NCI-H187 (cell line): ENCODE measurements around the gene TSC2.
A peak's percentile ranks its signal among the peaks of the same experiment; 100 is the strongest.
"Not testable (repeated sequence)": the region's sequence is repeated elsewhere in the genome, so short reads cannot be mapped to it uniquely, and the experiment has no call there.

Source experiments
- DNase-seq, 2 experiments: peaks; one replicate each; lab custom pipeline; 2025; lab: John Stamatoyannopoulos, UW

The TSC2 gene

GRCh38 chr16:2031081-2031577 is 16.7 kb upstream of the TSC2 start:
- no peak for DNase-seq

DNA sequence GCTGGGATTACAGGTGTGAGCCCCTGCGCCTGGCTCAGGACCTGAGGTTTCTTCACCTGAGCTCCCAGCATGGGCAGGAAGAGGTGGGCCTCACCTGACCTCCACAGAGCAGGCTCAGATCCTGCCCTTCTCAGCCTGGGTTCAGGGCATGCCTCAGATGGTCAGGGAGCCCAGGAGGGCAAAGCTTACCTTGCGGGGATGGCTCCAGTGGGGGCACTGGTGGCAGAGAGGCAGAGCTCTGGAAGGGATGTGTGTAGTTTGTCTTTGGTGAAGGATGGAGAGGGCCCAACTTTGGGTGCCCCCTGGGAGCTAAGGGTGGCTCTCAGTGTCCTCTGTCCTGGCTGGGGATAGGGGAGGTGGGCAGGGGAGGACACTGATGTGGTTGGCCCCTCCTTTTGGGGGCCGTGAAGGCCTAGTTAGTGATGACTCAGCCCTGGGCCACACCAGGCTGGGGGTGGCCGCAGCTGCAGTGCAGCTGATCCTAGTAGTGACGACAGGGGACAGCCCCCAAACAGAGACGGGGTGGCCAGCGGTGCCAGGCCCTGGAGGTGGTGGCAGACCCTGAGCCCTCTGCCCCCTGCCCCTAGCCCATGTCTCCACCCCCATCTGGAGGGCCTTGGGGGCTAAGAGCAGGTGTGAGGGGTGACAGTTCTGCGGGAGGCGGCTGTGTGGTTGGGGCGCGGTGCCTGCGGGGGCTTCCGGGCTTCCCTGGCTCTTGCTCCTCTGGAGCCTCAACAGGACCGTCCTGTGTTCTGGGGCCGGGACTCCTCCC is 15.3 kb upstream of the TSC2 start:
- DNase-seq, result no peak

GRCh38 chr16:2033057-2033908 is 14.5 kb upstream of the TSC2 start:
- DNase-seq, result no peak

- not testable (repeated sequence) for DNase-seq
These were observed 13.7 kb upstream of the TSC2 start for GRCh38 chr16:2033909-2034695.

GRCh38 chr16:2034696-2035430 is 12.9 kb upstream of the TSC2 start:
- no peak for DNase-seq

DNA sequence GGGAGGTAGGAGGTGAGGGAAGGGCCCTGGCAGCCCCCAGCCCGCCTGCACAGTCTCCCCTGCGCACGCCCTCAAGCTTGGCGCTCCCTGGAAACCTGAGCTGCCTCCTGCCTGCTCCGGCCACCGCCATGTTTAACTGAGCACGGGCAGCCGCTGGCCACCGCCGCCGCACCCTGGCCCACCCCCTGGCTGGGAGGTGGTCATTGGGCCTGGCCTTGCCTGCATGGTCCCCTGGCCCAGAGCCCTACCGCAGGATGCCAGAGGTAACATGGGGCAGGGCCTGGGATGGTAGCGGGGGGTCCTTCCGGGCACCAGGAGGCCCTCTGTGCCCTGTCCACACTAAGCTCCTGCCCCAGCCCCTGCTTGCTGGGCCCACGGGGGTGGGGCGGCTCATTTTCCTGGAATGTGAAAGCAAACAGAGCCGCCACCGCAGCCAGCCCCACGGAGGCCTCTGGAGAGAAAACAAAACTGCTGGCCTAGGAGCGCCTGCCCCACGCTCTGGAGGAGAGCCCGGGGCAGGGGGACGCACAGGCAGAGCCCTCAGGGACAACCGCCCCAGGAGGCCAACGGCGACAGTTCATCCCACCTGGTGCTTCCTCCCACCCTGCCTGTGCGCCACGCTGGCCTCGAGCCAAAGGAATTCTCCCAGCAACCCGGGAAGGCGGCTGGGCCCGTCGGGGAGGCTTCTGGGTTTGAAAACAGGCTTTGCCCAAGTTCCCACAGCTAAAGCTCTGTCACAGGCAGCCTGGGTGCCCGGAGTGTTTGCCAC is 12.2 kb upstream of the TSC2 start:
- peak; percentile 30 to 43 for DNase-seq

DNA sequence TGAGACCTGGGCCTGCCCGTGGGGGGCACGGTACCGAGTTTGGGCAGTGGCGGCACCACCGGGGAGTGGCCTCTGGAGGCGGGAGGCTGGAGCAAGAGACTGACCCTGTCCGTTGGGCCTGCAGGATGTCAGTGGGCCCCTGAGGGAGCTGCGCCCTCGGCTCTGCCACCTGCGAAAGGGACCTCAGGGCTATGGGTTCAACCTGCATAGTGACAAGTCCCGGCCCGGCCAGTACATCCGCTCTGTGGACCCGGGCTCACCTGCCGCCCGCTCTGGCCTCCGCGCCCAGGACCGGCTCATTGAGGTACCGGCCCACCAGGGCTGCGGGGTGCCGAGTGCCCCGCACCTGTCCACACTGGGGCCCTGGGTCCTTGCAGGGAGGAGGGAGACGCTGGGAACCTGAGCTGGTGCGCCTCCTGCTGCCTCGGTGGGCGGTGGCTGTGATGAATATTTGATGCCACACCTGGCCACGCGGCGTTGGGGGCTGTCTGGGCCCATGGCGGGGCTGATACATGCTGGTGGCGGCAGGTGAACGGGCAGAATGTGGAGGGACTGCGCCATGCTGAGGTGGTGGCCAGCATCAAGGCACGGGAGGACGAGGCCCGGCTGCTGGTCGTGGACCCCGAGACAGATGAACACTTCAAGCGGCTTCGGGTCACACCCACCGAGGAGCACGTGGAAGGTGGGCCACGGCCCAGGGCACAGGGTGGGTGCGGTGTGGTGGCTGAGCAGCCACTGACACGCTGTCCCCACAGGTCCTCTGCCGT is 11.4 kb upstream of the TSC2 start:
- DNase-seq, result no peak

GRCh38 chr16:2037115-2037514 is 10.7 kb upstream of the TSC2 start:
- DNase-seq, result no peak

DNA sequence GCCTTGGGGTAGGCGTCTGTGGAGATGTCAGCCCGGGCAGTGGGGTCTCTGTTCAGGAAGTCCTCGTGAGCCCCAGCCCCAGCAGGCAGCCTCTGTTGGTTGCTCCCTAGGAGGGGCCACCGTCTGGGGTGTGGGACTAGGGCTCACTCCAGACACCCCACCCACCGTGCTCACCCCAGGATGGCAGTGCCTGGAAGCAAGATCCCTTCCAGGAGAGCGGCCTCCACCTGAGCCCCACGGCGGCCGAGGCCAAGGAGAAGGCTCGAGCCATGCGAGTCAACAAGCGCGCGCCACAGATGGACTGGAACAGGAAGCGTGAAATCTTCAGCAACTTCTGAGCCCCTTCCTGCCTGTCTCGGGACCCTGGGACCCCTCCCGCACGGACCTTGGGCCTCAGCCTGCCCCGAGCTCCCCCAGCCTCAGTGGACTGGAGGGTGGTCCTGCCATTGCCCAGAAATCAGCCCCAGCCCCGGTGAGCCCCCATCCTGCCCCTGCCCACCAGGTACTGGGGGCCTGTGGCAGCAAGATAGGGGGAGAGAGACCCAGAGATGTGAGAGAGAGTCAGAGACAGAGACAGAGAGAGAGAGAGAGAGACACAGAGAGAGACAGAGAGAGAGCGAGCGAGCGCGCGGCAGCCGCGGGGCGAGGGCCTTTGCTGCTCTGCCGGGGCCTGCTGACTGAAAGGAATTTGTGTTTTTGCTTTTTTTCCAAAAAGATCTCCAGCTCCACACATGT is 10.0 kb upstream of the TSC2 start:
- DNase-seq, result no peak

DNA sequence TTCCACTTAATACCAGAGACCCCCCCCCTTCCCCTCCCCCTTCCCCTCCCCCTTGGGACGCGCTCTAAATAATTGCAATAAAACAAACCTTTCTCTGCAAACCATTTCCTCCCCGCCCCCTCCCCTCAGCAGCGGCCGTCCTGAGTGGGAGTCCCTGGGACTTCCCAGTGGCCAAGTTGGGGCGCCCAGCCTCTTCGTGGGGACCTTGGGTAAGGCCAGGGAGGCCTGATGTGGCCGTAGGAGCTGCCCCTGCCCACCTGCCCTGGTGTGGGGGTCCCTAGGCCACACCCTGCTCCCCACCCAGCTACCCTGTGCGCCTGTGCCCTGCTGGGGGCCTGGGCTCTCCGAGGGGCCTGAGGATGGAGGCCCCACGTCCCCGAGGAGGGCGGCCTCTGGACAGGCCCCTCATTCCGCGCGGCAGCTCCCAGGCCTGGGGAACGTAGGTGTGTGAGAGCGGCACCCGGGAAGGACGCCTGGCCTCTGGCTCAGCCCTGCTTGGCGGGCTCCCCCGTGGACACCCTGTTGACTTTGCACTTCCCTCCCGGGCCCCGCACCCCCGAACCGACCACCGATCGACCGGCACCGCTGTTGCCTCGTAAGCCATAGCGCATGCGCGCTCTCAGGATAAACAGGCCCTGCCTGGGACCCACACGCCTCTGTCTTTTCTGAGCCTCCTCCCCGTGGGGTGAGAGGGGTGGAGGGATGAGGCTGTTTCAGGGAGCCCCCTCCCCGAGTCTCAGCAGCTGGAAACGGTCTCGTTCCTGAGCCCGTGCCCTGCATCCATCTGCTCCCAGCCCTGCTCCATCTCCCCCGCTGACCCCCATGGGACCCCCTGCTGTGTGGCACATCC is 9.2 kb upstream of the TSC2 start:
- no peak for DNase-seq

- DNase-seq, result peak; percentile 53 to 72
These were observed 8.3 kb upstream of the TSC2 start for GRCh38 chr16:2039274-2040031.

- no peak for DNase-seq
These were observed 7.6 kb upstream of the TSC2 start for GRCh38 chr16:2040041-2040786.

GRCh38 chr16:2040787-2041522 is 6.8 kb upstream of the TSC2 start:
- DNase-seq, result no peak

DNA sequence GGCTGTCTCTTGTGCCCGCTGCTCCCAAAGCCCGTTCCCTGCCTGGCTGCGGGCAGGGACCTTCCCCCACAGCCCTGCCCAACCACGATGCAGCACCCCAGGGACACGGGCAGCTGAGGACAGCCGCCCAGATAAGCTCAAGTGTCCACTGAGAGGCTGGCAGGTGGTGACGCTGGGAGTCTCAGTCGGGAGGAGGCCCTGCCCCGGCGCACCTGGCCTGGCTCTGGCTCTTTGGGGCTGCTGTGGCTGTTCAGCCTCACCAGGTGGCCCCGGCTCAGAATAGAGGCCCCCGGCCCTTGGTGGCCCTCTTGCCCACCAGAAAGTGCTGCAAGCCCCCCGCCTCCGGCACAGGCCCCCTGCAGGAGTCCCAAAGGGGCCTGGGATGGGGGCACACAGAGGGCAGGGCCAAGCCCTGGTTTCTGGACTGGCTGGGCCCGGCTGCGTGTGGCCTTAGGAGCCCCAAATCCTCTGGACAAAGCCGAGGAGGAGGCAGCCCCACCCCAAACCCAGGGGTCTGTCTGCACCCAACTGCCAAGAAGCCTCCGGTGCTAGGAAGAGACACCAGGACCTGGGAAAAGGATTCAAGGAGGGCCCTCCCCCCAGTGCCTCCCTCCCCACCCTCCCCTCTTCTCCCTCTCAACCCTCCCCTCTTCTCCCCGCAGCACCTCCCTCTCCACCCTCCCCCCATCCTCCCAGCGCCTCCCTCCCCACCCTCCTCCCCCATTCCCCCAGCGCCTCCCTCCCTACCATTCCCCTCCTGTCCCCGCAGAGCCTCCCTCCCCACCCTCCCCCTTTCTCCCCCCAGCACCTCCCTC is 5.4 kb upstream of the TSC2 start:
- peak; percentile 94 to 98 for DNase-seq

- DNase-seq, result peak; percentile 48 to 85
These were observed 4.7 kb upstream of the TSC2 start for GRCh38 chr16:2042986-2043666.
